ENCODE results near the gene ENO3.
A peak's percentile ranks its signal among the peaks of the same experiment; 100 is the strongest.
"Not testable (repeated sequence)": the region's sequence is repeated elsewhere in the genome, so short reads cannot be mapped to it uniquely, and the experiment has no call there.

Gene ENO3

DNA sequence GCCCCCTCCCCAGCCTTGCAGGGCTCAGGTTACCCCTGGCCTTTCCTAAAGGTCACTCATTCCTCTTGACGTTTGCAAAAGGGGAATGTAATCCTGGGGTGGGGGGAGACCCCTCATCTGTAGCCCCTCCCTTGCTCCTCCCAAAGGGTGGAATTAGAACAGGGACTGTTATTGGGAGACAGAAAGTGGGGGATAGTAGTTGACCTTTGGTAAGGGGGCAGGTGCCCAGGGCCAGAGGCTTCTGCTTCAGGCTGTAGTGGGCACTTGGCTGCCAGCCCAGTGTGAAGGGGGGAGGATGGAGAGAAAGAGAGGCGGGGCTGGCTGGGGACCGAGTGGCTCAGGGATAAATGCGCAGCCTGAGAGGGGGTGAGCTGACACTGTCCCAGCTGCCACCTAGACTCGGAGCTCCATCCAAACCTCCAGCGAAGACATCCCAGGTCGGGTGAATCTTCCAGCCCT lies at the start of gene ENO3:
Gene ENO3 (plus strand): TSS at position 374 of the 459 bp plus-strand sequence. CDS start 711 bp downstream, outside the sequence.
- no peak for DNase-seq

DNA sequence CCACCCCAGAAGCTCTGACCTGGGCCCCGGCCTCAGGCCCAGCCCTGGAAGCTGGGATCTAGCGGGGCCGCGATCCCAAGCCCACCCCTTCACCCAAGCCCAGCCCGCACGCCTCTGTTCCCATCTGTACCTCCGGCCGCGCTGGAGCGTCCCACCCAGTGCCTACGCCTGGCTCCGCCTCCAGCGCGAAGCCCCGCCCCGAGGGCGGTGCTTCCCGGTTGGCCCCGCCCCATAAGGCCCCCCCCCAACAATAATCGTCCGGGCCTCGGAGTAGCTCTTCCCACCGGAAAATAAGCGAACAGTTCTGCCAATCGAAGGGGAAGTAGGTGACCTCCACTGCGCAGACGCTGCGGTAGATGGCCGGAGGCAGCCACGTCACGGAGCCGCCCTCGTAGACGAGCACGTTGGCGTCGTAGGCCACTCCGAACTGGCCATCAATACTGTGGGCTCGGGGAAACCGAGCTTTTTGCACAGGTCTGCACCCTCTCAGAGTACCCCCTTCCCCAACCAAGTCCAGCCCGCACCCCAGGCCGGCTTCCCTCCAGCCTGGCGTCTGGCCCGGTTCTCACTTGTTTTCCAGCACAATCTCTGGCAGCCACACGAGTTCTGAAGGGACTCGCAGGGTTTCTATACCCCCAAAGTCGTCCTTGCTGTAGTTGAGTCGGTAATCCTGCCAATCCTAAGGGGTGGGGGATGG lies 49.1 kb upstream of the ENO3 start:
- DNase-seq: no peak

DNA sequence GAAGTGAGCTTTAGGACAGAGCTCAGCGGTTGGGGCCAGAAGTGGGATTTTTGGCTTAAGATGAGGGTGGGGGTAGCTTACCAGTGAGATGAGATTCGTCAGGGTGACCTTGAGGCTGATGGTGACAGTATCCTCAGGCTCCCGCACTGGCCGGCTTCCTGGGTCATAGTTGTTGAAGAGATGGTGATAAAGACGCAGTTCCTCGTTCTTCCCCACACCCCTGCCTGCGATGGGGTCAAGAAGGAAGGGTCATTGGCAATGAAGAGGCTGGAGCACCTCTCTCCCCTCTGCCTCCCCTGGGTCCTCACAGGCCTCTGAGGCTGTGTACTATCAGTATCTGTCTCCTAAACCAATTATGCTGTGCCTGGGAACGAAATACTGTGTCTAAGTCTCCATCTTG lies 48.4 kb upstream of the ENO3 start:
- DNase-seq: no peak

DNA sequence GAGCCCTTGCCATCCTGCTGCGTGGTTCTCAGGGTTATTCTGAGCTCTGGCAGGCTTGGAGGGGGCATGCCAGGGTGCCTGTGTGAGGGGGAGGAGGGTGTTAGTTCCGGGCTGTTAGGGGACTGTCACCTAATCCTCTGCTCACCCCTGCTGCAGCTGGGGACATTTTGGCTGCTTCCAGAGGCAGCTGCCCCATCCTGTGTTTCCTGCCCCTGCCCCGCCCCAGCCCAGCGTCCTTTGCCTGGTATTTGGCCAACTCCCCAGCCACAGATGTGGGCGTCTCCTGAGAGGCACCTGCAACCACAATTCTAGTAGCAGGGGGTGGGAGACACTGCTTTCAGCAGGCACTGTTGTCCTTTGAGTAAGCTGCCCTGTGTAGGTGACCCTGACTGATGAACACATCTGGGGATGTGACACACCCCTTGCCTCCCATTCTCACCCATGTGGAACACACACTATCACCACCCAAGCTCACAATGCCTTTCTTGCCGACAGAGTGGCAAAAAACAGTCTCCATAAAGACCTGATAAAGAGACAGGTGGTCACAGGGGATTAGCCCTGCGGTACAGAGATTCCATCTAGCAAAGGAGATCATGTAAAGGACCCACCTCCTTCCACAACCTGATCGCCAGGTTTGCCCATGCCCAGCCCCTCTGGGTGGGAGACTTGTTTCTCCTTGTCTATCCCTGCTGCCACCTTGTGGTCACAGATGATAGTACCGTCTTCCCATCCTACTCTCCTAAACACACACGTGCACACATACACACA lies 47.7 kb upstream of the ENO3 start, which contains the start of gene CHRNE:
Gene CHRNE (minus strand): TSS at position 48 of the 768 bp plus-strand sequence. CDS start 35 bp downstream, at position 13.
- DNase-seq: peak; percentile 46

DNA sequence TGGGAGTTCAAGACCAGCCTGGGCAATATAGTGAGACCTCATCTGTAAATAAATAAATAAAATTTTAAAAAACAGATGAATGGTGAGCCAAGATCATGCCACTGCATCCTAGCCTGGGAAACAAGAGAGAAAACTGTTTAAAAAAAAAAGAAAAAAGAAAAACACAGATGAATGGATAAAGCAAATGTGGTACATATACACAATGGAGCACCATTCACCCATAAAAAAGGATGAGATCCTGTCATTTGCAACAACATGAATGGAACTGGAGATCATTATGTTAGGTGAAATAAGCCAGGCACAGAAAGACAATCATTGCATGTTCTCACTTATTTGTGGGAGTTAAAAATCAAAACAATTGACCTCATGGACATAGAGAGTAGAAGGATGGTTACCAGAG lies 44.3 kb upstream of the ENO3 start:
- not testable (repeated sequence) for DNase-seq

DNA sequence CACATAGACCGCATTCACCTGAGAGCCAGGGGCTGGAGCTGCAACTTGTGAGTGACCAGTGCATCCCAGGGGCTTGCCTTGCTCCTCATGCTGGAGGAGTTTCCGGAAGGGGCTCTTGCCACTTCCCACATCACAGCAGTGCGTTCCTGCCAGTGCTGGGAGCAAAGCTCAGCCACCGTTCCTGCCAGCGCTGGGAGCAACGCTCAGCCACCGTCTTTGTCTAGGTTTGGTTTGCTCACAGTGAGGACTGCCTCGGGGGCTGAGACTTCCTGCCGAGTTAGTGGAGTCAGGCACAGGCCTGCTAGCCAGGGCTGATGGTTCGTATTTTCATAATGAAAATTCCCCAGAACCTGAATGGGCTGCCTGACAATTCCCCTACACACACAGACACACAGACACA lies 42.6 kb upstream of the ENO3 start:
- DNase-seq: no peak

DNA sequence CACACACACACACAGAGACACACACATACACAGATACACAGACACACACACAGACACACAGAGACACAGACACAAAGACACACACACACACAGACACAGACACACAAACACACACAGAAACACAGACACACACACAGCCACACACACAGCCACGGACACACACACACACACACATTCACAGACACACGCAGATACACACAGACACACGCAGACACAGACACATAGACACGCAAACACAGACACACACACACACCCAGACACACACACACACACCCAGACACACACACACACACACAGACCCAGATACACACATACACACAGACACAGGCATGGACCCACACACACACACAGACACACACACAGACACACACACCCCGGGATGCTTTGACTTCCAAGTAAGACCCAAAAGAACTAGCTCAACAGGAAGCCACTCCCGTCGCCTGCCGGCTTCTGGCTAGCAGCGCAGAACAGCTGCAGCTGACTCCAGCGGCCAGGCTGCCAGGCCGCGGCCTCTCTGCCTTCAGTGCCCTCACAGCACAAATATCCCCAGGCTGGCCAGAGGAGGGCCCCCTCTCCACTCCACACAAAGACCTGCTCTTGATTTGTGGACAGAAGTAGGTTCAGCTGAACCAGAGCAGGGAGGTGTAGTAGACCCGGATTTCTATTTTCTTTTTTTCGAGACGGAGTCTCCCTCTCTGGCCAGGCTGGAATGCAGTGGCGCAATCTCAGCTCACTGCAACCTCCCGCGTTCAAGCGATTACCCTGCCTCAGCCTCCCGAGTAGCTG lies 42.0 kb upstream of the ENO3 start:
- peak; percentile 54 for DNase-seq

DNA sequence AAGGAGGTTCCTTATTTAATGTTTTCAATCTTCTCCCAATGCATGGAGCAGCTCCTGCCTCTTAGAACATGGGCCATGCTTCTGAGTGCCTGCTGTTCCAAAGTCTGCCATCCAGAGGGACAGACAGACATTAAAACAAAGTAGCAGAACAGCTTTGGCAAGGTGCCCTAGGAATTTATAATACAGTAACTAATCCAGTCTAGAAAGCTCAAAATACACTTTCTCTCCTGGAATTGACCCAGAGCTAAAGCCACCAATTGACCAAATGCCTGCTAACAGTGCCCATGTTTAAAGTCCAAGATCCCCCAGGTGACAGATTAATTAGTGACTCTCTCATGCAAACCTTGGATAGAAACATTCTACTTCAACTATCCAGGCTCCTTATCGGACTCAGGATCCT lies 36.9 kb upstream of the ENO3 start:
- no peak for DNase-seq

DNA sequence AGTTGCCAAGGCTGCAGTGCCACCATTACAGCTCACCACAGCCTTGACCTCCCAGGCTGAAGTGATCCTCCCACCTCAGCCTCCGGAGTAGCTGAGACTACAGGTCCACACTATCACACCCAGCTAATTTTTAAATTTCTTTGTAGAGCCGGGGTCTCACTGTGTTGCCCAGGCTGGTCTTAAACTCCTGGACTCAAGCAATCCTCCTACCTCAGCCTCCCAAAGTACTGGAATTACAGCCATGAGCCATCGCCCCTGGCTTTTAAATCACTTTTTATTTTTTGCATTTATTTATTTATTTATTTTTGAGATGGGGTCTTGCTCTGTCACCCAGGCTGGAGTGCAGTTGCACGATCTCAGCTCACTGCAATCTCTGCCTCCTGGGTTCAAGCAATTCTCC lies 36.4 kb upstream of the ENO3 start:
- not testable (repeated sequence) for DNase-seq

DNA sequence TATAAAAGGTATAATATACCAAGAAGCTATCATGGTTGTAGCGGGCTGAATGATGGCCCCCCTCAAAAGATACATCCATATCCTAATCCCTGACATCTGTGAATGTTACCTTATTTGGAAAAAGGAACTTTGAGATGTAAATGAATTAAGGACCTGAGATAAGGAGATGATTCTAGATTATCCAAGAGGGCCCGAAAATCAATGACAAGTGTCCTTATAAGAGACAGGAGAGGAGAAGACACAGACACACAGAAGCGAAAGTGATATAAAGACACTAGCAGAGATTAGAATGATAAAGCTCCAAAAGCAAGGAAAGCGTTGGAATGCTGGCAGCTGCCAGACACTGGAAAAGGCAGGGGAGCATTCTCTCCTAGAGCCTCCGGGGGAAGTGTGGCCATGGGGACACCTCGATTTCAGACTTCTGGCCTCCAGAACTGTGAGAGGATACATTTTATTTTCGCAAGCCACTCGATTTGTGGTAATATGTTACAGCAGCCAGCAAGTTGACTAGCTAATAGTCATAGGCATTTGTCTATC lies 31.3 kb upstream of the ENO3 start:
- no peak for DNase-seq

DNA sequence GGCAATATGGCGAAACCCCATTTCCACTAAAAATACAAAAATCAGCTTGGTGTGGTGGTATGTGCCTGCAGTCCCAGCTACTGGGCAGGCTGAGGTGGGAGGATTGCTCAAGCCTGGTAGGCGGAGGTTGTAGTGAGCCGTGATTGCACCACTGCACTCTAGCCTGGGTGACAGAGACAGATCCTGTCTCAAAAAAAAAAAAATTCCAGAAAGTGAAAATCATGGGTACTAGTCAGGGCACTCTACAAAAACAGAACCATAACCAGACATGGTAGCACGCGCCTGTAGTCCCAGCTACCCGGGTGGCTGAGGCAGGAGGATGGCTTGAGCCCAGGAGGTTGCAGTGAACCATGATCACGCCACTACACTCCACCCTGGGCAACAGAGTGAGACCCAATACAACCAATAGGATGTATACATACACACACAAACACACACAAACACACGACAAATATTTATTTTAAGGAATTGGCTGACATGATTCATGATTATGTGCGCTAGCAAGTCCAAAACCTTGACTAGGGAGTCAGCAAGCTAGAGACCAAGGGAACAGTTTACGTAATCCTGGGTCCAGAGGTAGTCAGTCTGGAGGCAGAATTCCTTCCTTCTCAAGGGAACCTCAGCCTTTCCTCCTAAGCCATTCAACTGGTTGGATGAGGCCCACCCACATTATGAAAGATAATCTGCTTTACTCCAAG lies 30.4 kb upstream of the ENO3 start:
- DNase-seq: no peak

DNA sequence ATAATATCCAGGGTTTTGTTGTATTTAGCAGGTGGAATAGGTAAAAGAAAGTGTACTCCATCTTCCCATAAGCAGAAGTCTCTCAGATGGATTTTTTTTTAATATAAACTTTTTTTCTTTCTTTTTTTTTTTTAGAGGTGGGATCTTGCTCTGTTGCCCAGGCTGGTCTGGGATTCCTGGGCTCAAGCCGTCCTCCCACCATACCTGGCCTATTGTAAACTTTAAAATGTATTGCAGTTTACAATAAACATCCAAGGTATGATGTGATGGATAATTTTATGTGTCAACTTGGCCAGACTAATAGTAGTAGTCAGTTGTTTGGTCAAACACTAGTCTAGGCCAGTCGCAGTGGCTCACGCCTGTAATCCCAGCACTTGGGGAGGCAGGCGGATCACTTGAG lies 29.6 kb upstream of the ENO3 start:
- DNase-seq: no peak

DNA sequence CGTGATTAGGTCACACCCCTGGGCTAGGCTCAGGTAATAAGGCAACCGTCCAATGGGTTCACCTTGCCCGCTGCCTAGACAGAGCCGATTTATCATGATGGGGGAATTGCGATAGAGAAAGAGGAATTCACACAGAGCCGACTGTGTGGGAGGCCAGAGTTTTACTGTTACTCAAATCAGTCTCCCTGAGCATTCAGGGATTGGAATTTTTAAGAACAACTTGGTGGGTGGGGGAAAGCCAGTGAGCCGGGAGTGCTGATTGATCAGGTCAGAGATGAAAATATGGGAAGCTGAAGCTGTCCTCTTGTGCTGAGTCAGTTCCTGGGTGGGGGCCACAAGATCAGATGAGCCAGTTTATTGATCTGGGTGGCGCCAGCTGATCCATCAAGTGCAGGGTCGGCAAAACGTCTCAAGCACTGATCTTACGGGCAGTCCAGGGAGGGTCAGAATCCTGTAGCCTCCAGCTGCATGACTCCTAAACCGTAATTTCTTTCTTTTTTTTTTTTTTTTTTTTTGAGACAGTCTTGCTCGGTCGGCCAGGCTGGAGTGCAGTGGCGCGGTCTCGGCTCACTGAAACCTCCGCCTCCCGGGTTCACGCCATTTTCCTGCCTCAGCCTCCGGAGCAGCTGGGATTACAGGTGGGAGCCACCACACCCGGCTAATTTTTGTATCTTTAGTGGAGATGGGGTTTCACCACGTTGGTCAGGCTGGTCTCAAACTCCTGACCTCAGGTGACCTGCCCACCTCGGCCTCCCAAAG lies 24.2 kb upstream of the ENO3 start:
- DNase-seq: not testable (repeated sequence)

DNA sequence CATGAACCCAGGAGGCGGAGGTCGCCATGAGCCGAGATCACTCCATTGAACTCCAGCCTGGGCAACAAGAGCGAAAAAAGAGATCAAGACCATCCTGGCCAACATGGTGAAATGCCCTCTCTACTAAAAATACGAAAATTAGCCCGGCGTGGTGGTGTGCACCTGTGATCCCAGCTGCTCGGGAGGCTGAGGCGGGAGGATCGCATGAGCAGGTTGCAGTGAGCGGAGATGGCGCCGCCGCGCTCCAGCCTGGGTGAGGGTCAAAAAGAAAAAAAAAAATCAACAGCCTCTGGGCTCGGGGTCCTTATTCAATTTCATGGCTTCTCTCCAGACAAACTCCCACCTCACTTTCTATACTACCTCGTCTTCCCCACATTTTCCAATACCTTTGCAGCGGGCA lies 22.0 kb upstream of the ENO3 start:
- no peak for DNase-seq

DNA sequence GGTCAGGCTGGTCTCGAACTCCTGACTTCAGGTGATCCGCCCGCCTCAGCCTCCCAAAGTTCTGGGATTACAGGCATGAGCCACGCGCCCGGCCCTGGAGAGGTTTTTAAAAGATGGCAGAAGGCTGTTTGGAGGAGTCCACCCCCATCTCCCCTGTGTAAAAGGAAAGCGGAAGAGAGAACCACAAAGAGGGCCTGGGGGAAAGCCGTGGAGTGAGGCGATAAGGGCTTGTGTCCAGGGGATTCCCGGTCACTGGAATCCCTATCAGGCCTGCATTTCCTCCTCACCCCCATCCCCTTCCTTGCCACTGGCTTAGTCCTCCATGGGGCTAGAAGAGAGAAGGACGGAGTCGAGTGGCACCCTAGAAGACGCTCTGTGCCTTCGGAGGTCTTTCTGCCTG lies 19.0 kb upstream of the ENO3 start, which contains the start of gene GP1BA:
Gene GP1BA (plus strand): TSS at position 315 of the 400 bp plus-strand sequence. CDS start 328 bp downstream, outside the sequence.
- no peak for DNase-seq

DNA sequence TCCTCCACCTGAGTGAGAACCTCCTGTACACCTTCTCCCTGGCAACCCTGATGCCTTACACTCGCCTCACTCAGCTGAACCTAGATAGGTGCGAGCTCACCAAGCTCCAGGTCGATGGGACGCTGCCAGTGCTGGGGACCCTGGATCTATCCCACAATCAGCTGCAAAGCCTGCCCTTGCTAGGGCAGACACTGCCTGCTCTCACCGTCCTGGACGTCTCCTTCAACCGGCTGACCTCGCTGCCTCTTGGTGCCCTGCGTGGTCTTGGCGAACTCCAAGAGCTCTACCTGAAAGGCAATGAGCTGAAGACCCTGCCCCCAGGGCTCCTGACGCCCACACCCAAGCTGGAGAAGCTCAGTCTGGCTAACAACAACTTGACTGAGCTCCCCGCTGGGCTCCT lies 18.2 kb upstream of the ENO3 start:
- no peak for DNase-seq

DNA sequence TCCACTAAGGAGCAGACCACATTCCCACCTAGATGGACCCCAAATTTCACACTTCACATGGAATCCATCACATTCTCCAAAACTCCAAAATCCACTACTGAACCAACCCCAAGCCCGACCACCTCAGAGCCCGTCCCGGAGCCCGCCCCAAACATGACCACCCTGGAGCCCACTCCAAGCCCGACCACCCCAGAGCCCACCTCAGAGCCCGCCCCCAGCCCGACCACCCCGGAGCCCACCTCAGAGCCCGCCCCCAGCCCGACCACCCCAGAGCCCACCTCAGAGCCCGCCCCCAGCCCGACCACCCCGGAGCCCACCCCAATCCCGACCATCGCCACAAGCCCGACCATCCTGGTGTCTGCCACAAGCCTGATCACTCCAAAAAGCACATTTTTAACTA lies 17.3 kb upstream of the ENO3 start:
- DNase-seq: no peak

DNA sequence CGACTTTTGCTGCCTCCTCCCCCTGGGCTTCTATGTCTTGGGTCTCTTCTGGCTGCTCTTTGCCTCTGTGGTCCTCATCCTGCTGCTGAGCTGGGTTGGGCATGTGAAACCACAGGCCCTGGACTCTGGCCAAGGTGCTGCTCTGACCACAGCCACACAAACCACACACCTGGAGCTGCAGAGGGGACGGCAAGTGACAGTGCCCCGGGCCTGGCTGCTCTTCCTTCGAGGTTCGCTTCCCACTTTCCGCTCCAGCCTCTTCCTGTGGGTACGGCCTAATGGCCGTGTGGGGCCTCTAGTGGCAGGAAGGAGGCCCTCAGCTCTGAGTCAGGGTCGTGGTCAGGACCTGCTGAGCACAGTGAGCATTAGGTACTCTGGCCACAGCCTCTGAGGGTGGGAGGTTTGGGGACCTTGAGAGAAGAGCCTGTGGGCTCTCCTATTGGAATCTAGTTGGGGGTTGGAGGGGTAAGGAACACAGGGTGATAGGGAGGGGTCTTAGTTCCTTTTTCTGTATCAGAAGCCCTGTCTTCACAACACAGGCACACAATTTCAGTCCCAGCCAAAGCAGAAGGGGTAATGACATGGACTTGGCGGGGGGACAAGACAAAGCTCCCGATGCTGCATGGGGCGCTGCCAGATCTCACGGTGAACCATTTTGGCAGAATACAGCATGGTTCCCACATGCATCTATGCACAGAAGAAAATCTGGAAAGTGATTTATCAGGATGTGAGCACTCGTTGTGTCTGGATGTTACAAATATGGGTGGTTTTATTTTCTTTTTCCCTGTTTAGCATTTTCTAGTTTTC lies 16.5 kb upstream of the ENO3 start:
- no peak for DNase-seq

DNA sequence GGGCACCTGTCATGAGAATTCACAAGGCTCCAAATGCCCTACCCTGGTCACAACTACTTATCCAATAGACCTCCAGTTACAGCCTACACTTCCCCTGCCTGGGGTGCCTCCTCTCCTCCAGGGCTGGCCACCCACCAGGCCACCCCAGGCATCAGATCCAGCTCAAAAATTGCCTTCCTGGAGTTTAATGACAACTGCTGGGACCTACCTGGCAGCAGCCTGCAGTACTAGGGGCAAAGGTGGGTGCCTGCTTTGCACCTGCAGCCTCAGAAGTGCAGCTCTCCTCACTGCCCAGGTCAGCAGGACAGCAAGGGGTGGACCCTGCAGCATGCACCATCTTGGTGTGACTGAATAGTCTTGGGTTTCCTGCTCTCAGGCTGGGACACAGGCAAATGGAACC lies 15.3 kb upstream of the ENO3 start:
- DNase-seq: no peak

DNA sequence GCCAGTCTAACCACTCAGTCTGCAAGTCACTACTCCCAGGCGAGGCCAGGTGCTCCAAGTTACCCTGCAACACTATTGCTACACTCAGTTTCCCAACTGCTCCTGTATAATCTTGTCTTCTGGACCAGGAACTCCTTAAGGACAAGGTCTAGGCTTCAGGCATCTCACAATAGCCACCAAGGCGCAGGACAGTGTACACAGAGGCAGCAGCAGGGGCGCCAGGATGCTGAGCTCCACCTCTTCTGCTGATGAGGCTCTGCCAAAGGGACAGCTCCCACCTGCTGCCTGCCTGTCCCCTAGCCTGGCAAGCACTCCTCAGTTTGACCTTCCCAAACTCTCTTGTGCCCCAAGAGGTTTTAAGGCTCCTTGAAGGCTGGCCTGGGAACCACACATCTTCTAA lies 14.5 kb upstream of the ENO3 start:
- DNase-seq: no peak

DNA sequence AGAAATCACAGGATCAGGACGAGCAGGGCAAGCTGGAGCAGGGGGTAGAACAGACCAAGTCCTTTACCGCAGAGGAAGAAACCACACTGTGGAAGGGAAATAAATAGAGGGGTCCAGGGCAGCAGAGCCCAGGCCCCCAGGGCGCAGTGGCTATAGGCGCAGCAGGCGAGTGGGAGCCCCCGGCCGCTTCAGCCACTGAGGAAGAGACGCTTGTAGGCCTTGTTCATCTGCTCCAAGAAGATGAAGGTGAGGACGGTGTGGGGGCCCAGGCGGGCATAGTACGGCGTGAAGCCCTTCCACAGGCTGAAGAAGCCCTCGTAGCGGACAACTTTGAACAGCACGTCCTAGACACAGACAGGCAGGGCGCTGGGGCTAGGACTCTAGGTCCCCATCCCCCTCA lies 13.4 kb upstream of the ENO3 start:
- no peak for DNase-seq

All from amniotic stem cell (primary cell).